Heart right ventricle (tissue), 16 donors: ENCODE data around the gene TMPRSS2. TPM values are rescaled to one million over a fixed set of nuclear protein-coding genes. Genes with fewer than 3 reads are reported as not detected.

Source experiments
- ATAC-seq, 8 donors: fragments of 200-7000 bp; cut with Tn5 transposase; one replicate each; pipeline ENCODE4 v1.9.1; 2020; ENCODE audit warnings: mild to moderate bottlenecking in 8 of 8, moderate library complexity in 8 of 8, moderate number of reproducible peaks in 1 of 8
- DNase-seq, 2 donors: peaks; one replicate each; pipeline ENCODE4 v3.0.0-alpha.2; 2020
- H3K27ac ChIP-seq, 10 donors: fragments of 200-600 bp; sonication (generic) in 2 of 10; one replicate each; pipeline versions ENCODE4 v1.5.0 to v1.8.0; 2020 to 2022; ENCODE audit warnings: mild to moderate bottlenecking in 3 of 10
- H3K27me3 ChIP-seq, 7 donors: fragments of 200-600 bp; one replicate each; pipeline ENCODE4 v1.8.0; 2021 to 2022; ENCODE audit warnings: mild to moderate bottlenecking in 2 of 7
- H3K36me3 ChIP-seq, 9 donors: fragments of 200-600 bp; sonication (generic) in 1 of 9; one replicate each; pipeline versions ENCODE4 v1.5.0 to v1.8.0; 2020 to 2022; ENCODE audit warnings: mild to moderate bottlenecking in 2 of 9
- H3K4me1 ChIP-seq, 9 donors: fragments of 200-600 bp; sonication (generic) in 1 of 9; one replicate each; pipeline versions ENCODE4 v1.5.0 to v1.8.0; 2020 to 2022; ENCODE audit warnings: mild to moderate bottlenecking in 4 of 9
- H3K4me3 ChIP-seq, 10 donors: fragments of 200-600 bp; sonication (generic) in 2 of 10; one replicate each; pipeline versions ENCODE4 v1.5.0 to v1.8.0; 2020 to 2022; ENCODE audit warnings: mild to moderate bottlenecking in 7 of 10, moderate library complexity in 2 of 10
- H3K9me3 ChIP-seq, 11 donors: fragments of 200-600 bp in 10 of 11; sonication (generic) in 2 of 11; one replicate each; pipeline versions ENCODE4 v1.5.0 to v1.8.0; 2013 to 2022; ENCODE audit warnings: mild to moderate bottlenecking in 2 of 11, control low read depth in 1 of 11, moderate library complexity in 1 of 11
- CTCF ChIP-seq, 9 donors: fragments of 200-600 bp; sonication (generic) in 2 of 9; IDR thresholded peaks; one replicate each; pipeline versions ENCODE4 v1.5.0 to v1.8.0; 2021 to 2022; ENCODE audit warnings: antibody characterized with exemption in 9 of 9, mild to moderate bottlenecking in 5 of 9, moderate library complexity in 1 of 9
- WGBS, 2 donors: extraction: QIAGEN DNeasy Blood & Tissue Kit; methylation state at CpG; one replicate each; pipeline ENCODE4 v1.1.7; 2013; ENCODE audit warnings: inconsistent platforms in 1 of 2; 5-methylcytosine and 5-hydroxymethylcytosine counted together
- intact Hi-C, 10 donors: fragments of 100-400 bp; cut with DNase I; formaldehyde crosslinking; loops; one replicate each; pipeline versions ENCODE4 v1.11.1 to v1.14.2; 2022
- polyA plus RNA-seq, 2 donors: library from polyadenylated mRNA; stranded (reverse); fragments of 200-250 nt; gene quantifications; one replicate each; pipeline ENCODE4 v1.2.3, GENCODE V29; 2013
- total RNA-seq, 10 donors: library from RNA; stranded (reverse); fragmentation: NEBNext Ultra II Directional in 3 of 10; extraction: Animal tissue kit (Norgen Biotek cat#: 25700) in 3 of 10; gene quantifications; one replicate each; pipeline versions ENCODE4 v1.2.1 to v1.2.4, GENCODE V29; 2021 to 2023
- donor health status: Arrhythmogenic right ventricular cardiomyopathy.
- donor health status: ischemic (EF 13 %, LVEDD 7.1; RV severe dilation, severe dysfunction).
- donor health status: healthy with polysubstance abuse.
- donor health status: DM: no; HTN: yes; CAD: no.
- donor health status: DM: no; HTN: no; CAD: no.
- donor health status: ischemic (EF 25% LVEDD 6.9; RV normal size, moderate dysfunction).
- donor health status: ischemic (EF 25% LVEDD 5.7; RV mildly dilated, moderate dysfunction).
- donor health status: healthy.
- donor health status: DM: yes; HTN: yes; CAD: no.
- donor health status: Ischemic cardiomyopathy.
- donor health status: ischemic (EF 35%, LVEDD 5.7; RV mildly dilated, moderate dysfunction).
- donor health status: nonischemic (EF 11% LVEDD 7.7; RV severe dilation, severe dysfunction).
- donor health status: DM: yes; HTN: yes; CAD: no.
- donor health status: PGD.
- donor health status: ischemic (EF 29% LVEDD 5.4; RV normal size, mild dysfunction).
- donor health status: nonischemic (EF 23%, LVEDD 6.1; RV moderate dilation, normal function).

TMPRSS2 gene
- total and polyA plus RNA-seq, 12 donors = 0.03 TPM; not detected in 11

- DNase-seq (no peak), ATAC-seq (no peak)
- Histone ChIP-seq H3K36me3 (no peaks in the 10 kb centered on the region), H3K27ac (no peak overlapping the region), H3K27me3 (peaks cover 0 to 70% (median 44%) of the 10 kb centered on the region in 7 donors), H3K4me3 (no peak overlapping the region), H3K4me1 (no peaks in the 10 kb centered on the region), H3K9me3 (no peaks in the 10 kb centered on the region)
- WGBS, 2 donors = 65 to 68% methylated on average over 9 of the region's 9 CpGs
- intact Hi-C loops = no loop called here
- TF ChIP-seq CTCF (IDR thresholded peaks at IDR 0.05) = no peak
Measured at GRCh38 chr21:41500931-41501381, 7.0 kb downstream of the TMPRSS2 start.

- Histone ChIP-seq H3K27ac (no peak overlapping the region), H3K36me3 (no peaks in the 10 kb centered on the region), H3K4me1 (no peaks in the 10 kb centered on the region), H3K27me3 (peaks cover 0 to 64% (median 38%) of the 10 kb centered on the region in 7 donors), H3K4me3 (no peak overlapping the region), H3K9me3 (no peaks in the 10 kb centered on the region)
- TF ChIP-seq CTCF (IDR thresholded peaks at IDR 0.05) = no peak
- intact Hi-C loops = no loop called here
- DNase-seq (no peak), ATAC-seq (no peak)
- WGBS, 2 donors = 86 to 94% methylated on average over 6 of the region's 6 CpGs
Measured at GRCh38 chr21:41500363-41500762, 7.6 kb downstream of the TMPRSS2 start.

- Histone ChIP-seq H3K9me3 (no peaks in the 10 kb centered on the region), H3K27ac (no peak overlapping the region), H3K36me3 (no peaks in the 10 kb centered on the region), H3K4me3 (no peak overlapping the region), H3K27me3 (peaks cover 0 to 59% (median 34%) of the 10 kb centered on the region in 7 donors), H3K4me1 (no peaks in the 10 kb centered on the region)
- no peak for DNase-seq
- ATAC-seq = no peak
- no peak for TF ChIP-seq CTCF (IDR thresholded peaks at IDR 0.05)
- intact Hi-C loops = no loop called here
- 87 to 90% methylated on average over 2 of the region's 2 CpGs for WGBS, 2 donors
Measured at GRCh38 chr21:41499920-41500319, 8.0 kb downstream of the TMPRSS2 start.

GRCh38 chr21:41497788-41498187 lies 10.2 kb downstream of the TMPRSS2 start:
- intact Hi-C loops = no loop called here
- Histone ChIP-seq H3K36me3 (no peaks in the 10 kb centered on the region), H3K4me1 (no peaks in the 10 kb centered on the region), H3K27ac (no peak overlapping the region), H3K27me3 (peaks cover 0 to 50% (median 27%) of the 10 kb centered on the region in 7 donors), H3K9me3 (no peaks in the 10 kb centered on the region), H3K4me3 (no peak overlapping the region)
- TF ChIP-seq CTCF (IDR thresholded peaks at IDR 0.05) = no peak
- no peak for ATAC-seq
- DNase-seq = no peak
- WGBS, 2 donors = 80 to 83% methylated on average over 8 of the region's 8 CpGs
